ENCODE results near the gene PRCP.
A peak's percentile ranks its signal among the peaks of the same experiment; 100 is the strongest.

Gene PRCP

DNA sequence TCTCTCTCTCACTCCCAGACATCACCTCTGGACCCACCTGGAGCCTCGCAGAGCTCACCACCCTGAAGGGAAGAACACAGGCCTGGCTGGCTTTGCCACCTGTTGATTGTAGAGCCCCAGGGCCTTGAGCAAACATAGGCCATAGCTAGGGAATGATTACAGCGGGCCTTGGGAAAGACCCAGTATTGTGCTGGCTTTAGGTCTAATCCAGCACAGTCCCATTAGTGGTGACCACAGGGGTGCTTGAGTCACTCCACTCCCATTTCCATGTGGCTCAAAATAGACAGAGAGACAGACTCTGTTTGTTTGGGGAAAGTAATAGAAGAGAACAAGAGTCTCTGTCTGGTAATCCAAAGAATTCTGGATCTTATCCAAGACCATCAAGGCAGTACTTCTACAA lies 123.9 kb downstream of the PRCP start:
- DNase-seq = no peak

DNA sequence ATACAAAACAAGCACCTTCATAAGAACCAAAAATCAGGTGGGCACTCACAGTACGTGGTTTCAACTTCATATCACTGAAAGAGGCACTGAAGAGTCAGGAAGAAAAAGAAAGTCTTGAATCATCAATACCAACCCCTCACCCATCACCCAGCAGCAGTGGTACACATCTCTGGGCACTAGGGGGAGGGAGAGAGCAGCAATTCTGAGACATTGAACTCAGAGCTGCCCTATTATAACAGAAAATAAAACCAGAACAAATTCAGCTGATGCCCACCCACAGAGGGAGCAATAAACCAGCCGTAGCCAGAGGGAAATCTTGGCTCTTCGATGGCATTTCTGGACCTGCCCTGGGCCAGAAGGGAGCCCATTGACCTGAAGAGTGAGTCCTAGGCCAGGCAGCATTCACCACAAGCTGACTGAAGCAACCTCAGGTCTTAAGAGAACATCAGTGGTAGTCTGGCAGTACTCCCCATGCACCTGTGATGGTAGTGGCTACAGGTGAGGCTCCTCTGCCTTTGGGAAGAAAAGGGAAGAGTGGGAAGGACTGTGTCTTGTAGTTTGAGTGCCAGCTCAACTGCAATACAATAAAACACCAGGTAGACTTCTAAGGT lies 124.4 kb downstream of the PRCP start:
- peak in 1 of 14 donors; percentile 14 for DNase-seq

DNA sequence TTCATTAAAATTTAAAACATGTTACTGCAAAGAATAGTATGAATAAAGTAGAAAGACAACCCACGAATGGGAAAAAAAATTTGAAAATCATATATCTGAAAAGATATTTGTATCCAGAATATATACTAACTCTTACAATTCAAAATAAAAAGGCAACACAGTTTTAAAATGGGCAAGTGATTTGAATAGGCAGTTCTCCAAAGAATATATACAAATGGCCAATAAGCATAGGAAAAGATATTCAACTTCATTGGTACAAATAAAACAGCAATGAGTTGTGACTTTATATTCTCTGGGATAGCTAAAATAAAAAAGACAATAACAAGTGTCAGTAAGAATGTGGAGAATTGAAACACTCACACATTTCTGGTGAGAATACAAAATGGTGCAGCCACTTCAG lies 125.0 kb downstream of the PRCP start:
- DNase-seq = no peak
